Right lobe of liver (tissue), 4 donors: ENCODE measurements around the gene NRN1L.

Experiments
- POLR2A ChIP-seq: fragments of 450-650 bp; IDR thresholded peaks from one replicate; pipeline ENCODE4 v1.6.1; 2017; ENCODE audit warnings: antibody characterized with exemption, mild to moderate bottlenecking
- TF ChIP-seq, protein P1 (sequence below), 4 donors: fragments of 200-600 bp in 3 of 4; fragments of 450-650 bp in 1 of 4; IDR thresholded peaks; one replicate each; pipeline versions ENCODE4 v1.5.1 to v1.8.0; 2016 to 2022; ENCODE audit warnings: antibody characterized with exemption in 4 of 4, mild to moderate bottlenecking in 2 of 4
- donor health status: DM: no; HTN: no; CAD: no.
- donor health status: DM: no; HTN: no; CAD: no.
- donor health status: DM: no; HTN: yes; CAD: no.

DNA sequence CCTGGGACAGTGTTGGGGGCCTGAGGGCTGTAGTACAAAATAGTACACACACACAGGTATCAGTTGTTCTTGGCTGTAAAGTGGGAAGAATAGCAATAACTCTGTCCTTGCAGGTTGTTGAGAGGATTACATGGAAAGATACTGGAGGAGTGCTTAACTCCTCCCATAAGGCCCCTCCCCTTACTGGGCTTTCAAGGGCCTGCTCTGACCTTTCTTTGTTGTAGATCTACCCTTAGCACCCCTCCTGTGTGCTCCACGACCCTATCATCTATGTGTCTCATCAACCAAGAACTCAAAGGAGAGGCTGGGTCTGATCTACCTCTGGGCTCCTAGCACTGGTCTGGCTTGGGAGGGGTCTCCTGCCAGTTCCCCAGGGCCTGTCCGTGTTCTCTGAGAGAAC is 20.1 kb upstream of the NRN1L start:
- TF ChIP-seq, protein P1, sequence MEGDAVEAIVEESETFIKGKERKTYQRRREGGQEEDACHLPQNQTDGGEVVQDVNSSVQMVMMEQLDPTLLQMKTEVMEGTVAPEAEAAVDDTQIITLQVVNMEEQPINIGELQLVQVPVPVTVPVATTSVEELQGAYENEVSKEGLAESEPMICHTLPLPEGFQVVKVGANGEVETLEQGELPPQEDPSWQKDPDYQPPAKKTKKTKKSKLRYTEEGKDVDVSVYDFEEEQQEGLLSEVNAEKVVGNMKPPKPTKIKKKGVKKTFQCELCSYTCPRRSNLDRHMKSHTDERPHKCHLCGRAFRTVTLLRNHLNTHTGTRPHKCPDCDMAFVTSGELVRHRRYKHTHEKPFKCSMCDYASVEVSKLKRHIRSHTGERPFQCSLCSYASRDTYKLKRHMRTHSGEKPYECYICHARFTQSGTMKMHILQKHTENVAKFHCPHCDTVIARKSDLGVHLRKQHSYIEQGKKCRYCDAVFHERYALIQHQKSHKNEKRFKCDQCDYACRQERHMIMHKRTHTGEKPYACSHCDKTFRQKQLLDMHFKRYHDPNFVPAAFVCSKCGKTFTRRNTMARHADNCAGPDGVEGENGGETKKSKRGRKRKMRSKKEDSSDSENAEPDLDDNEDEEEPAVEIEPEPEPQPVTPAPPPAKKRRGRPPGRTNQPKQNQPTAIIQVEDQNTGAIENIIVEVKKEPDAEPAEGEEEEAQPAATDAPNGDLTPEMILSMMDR (IDR thresholded peaks at IDR 0.05): no peak
- no peak for TF ChIP-seq POLR2A
